ENCODE data around the gene CCDC68.

Gene CCDC68

DNA sequence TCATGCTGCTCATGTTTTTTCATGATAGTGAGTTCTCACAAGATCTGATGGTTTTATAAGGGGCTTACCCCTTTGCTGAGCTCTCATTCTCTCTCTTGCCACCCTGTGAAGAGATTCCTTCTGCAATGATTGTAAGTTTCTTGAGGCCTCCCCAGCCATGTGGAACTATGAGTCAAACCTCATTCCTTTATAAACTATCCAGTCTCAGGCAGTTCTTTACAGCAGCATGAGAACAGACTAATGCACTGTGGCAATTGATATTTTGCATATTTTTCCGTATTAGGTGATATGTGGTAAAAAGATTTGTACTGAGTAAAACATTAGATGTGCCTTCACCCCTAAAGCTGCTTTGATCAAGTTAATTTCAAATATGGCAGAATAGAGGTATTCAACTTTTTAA, 82.2 kb downstream of the CCDC68 start:
- Histone ChIP-seq H3K4me1 (no peaks in the 10 kb centered on the region), H3K27me3 (no peaks in the 10 kb centered on the region), H3K4me3 (no peak overlapping the region), H3K4me2 (no peak overlapping the region), H3K9me3 (replicated peaks in 1 of 11) (no peaks in the 10 kb centered on the region), H3K27ac (no peak overlapping the region), H3K36me3 (no peaks in the 10 kb centered on the region), H4K20me1 (no peaks in the 10 kb centered on the region), H3K9ac (no peak overlapping the region)
- TF ChIP-seq Cebpa-rat (IDR thresholded peaks at IDR 0.05) = no peak

DNA sequence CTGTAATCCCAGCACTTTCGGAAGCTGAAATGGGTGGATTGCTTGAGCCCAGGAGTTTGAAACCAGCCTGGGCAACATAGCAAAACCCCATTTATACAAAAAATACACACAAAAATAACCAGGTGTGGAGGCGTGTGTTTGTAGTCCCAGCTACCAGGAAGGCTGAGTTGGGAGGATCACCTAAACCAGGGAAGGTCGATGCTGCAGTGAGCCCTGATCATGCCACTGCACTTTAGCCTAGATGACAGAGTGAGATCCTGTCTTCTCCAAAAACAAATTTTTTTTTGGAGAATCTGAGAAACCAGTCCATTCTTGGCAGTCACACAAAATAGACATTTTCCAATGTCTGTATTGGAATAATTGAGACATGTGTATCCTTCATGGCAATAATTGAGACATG, 84.2 kb downstream of the CCDC68 start:
- no peaks in the 10 kb centered on the region for H4K20me1 ChIP-seq
- no peak overlapping the region for H3K9ac ChIP-seq
- no peak overlapping the region for H3K4me3 ChIP-seq
- no peak overlapping the region for H3K4me2 ChIP-seq
- H3K27me3 ChIP-seq = no peaks in the 10 kb centered on the region
- no peak for TF ChIP-seq Cebpa-rat (IDR thresholded peaks at IDR 0.05)
- no peak overlapping the region for H3K27ac ChIP-seq
- no peaks in the 10 kb centered on the region for H3K4me1 ChIP-seq
- no peaks in the 10 kb centered on the region for H3K9me3 ChIP-seq (replicated peaks in 1 of 11)
- H3K36me3 ChIP-seq = no peaks in the 10 kb centered on the region

DNA sequence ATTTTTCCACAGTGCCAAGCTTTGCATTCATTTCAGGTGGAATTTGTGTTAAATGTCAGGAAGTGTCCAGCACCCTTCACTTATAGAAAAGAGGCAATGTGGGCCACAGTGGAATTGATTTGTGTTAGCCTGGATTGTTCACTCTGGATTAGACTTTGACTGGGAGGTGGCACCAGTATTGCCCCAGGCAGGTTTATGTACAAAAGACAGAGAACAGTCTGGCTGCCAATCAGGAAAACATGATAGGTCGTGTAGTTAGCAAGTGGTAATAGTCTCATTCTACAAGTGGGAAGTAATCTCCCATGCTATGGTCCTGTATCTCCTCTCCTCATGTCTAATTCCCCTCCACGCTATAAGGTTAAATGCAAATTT, 85.4 kb downstream of the CCDC68 start:
- H3K4me1 ChIP-seq = no peaks in the 10 kb centered on the region
- no peak overlapping the region for H3K4me2 ChIP-seq
- H3K4me3 ChIP-seq = no peak overlapping the region
- no peak overlapping the region for H3K27ac ChIP-seq
- no peaks in the 10 kb centered on the region for H3K27me3 ChIP-seq
- no peaks in the 10 kb centered on the region for H3K9me3 ChIP-seq (replicated peaks in 1 of 11)
- H4K20me1 ChIP-seq = no peaks in the 10 kb centered on the region
- no peak overlapping the region for H3K9ac ChIP-seq
- TF ChIP-seq Cebpa-rat (IDR thresholded peaks at IDR 0.05) = no peak
- H3K36me3 ChIP-seq = no peaks in the 10 kb centered on the region

DNA sequence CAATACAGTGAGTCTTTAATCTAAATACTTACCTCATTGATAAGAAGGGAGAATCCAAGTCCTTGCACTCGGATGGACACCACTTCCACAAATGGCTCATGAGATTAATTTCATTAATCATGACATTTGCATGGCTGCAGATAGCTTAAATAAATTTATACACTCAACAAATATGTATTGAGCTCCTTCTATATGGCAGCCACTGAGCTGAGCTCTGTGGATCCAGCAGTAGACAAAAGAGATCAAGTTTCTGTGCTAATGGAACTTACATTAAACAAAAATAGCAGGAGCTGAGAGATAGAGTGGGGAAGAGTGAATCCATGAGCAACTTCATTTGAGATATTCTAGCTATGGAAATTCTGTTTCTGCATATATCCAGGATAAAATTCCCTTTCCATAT, 86.6 kb downstream of the CCDC68 start:
- no peaks in the 10 kb centered on the region for H3K36me3 ChIP-seq
- peaks cover 0 to 5% (median 0%) of the 10 kb centered on the region in 11 experiments; a peak in 2 of 22 replicates for H3K9me3 ChIP-seq (replicated peaks in 1 of 11)
- no peaks in the 10 kb centered on the region for H3K27me3 ChIP-seq
- H3K27ac ChIP-seq = no peak overlapping the region
- no peaks in the 10 kb centered on the region for H4K20me1 ChIP-seq
- H3K4me1 ChIP-seq = no peaks in the 10 kb centered on the region
- H3K4me3 ChIP-seq = no peak overlapping the region
- TF ChIP-seq Cebpa-rat (IDR thresholded peaks at IDR 0.05) = no peak
- no peak overlapping the region for H3K9ac ChIP-seq
- H3K4me2 ChIP-seq = no peak overlapping the region

DNA sequence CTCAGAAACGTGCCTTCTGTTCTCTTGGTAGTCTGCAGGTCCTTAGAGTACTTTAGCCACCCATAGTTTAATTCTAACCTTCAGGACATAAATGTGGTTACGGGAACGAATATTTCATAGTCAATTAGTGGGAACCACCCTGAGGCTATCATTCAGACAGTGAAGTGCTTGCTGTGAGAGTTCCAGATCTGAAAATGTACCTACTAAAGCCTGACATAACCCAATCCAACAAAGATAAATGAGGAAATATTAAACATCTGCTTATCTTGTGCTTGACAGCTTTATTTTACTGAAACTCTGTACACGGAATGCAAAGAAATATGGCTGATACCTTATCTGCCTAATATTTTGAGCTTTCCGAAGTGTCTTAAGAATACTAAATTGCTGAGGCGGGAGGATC, 88.0 kb downstream of the CCDC68 start:
- no peak overlapping the region for H3K9ac ChIP-seq
- H3K9me3 ChIP-seq (replicated peaks in 1 of 11) = peaks cover 0 to 14% (median 6%) of the 10 kb centered on the region in 11 experiments; a peak in 10 of 22 replicates
- no peak overlapping the region for H3K4me2 ChIP-seq
- H3K27ac ChIP-seq = no peak overlapping the region
- H3K4me1 ChIP-seq = no peaks in the 10 kb centered on the region
- no peaks in the 10 kb centered on the region for H3K27me3 ChIP-seq
- H4K20me1 ChIP-seq = no peaks in the 10 kb centered on the region
- no peaks in the 10 kb centered on the region for H3K36me3 ChIP-seq
- no peak overlapping the region for H3K4me3 ChIP-seq
- no peak for TF ChIP-seq Cebpa-rat (IDR thresholded peaks at IDR 0.05)

DNA sequence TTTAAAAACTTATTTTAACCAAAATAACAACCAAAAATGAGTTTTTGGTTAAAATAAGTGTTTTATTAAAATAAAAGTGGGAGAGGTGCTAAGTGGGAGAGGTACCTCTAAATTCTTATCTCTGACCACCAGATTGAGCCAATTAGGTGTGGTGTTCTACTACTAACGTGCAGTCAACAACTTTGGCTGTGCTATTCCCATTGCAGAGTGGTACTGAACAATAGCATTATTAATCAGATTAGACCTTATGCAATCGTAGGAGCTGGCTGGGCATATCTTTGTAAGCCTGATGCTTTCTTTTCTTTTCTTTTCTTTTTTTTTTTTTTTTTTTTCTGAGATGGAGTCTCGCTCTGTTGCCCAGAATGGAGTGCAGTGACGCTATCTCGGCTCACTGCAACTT, 92.1 kb downstream of the CCDC68 start:
- H3K4me3 ChIP-seq = no peak overlapping the region
- H3K27ac ChIP-seq = no peak overlapping the region
- no peaks in the 10 kb centered on the region for H3K4me1 ChIP-seq
- H3K9me3 ChIP-seq (replicated peaks in 1 of 11) = peaks cover 0 to 14% (median 7%) of the 10 kb centered on the region in 11 experiments; a peak in 10 of 22 replicates
- no peaks in the 10 kb centered on the region for H3K36me3 ChIP-seq
- H3K9ac ChIP-seq = no peak overlapping the region
- no peak overlapping the region for H3K4me2 ChIP-seq
- H3K27me3 ChIP-seq = no peaks in the 10 kb centered on the region
- H4K20me1 ChIP-seq = no peaks in the 10 kb centered on the region
- TF ChIP-seq Cebpa-rat (IDR thresholded peaks at IDR 0.05) = no peak

DNA sequence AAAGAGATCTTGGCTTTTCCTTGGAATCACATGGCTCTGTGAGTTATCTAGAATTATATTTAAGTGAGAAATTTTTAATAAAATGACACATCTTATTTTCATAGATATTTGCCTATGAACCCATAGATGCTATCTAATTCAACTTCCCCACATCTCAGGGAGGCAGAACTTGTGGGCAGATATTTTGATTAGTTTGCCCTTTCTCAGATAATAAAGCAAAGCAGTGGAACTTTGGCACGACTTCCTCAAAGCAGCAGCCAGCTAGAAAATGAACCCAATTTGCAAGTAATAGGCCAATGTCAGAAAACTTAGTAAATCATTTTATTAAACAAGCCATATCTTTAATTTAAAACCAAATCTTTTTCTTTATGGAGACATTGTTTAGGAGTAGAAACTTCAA, 98.3 kb downstream of the CCDC68 start:
- Histone ChIP-seq H3K9ac (no peak overlapping the region), H3K27me3 (no peaks in the 10 kb centered on the region), H3K4me1 (peaks cover 0 to 20% (median 0%) of the 10 kb centered on the region in 10 experiments; a peak in 6 of 20 replicates), H3K4me2 (peak overlapping the region in 3 of 11 experiments; percentile 43 to 54 (median 45); a peak in 4 of 22 replicates), H4K20me1 (no peaks in the 10 kb centered on the region), H3K36me3 (no peaks in the 10 kb centered on the region), H3K9me3 (replicated peaks in 1 of 11) (peaks cover 0 to 4% (median 0%) of the 10 kb centered on the region in 11 experiments; a peak in 1 of 22 replicates), H3K4me3 (no peak overlapping the region), H3K27ac (peak overlapping the region in 1 of 11 experiments; percentile 2; a peak in 1 of 22 replicates)
- no peak for TF ChIP-seq Cebpa-rat (IDR thresholded peaks at IDR 0.05)

DNA sequence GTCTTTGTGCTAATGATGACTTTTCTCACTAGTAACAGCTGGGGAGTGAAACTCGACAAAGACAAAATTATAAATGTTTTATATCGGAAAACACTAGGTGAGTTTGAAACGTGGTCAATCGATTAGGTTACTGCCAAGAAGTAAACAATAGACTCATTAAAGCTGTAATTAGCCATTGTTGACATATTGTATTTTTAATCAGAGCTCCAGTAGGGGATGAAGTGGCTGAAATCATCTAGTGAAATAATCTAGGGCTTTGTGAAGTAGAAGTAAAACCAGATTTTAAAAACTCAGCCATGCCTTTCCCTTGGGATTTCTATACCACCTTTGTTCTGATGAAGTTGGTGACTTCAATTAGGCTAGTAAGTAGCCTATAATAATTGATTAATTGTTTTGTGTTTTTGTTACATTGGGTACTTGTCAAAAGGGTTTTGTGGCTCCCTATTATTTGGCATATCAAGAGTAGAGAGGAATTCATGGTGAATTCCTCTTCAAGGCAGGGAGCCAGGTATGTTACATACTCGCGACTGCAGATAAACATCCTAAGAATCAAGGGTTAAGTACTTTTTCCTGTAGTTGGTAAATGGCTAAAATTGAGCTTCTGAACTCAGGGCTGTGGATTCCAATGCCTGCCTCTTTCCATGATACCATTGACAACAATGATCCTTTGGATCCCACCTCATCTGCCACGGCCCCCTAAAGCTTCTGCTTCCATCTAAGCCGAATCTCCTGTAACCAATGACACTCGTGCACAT, 99.4 kb downstream of the CCDC68 start:
- no peak for TF ChIP-seq Cebpa-rat (IDR thresholded peaks at IDR 0.05)
- Histone ChIP-seq H4K20me1 (no peaks in the 10 kb centered on the region), H3K36me3 (no peaks in the 10 kb centered on the region), H3K4me3 (no peak overlapping the region), H3K4me2 (peak overlapping the region in 1 of 11 experiments; percentile 20; a peak in 1 of 22 replicates), H3K27me3 (no peaks in the 10 kb centered on the region), H3K9me3 (replicated peaks in 1 of 11) (peaks cover 0 to 11% (median 4%) of the 10 kb centered on the region in 11 experiments; a peak in 10 of 22 replicates), H3K9ac (no peak overlapping the region), H3K4me1 (peaks cover 0 to 21% (median 0%) of the 10 kb centered on the region in 10 experiments; a peak in 6 of 20 replicates), H3K27ac (no peak overlapping the region)

DNA sequence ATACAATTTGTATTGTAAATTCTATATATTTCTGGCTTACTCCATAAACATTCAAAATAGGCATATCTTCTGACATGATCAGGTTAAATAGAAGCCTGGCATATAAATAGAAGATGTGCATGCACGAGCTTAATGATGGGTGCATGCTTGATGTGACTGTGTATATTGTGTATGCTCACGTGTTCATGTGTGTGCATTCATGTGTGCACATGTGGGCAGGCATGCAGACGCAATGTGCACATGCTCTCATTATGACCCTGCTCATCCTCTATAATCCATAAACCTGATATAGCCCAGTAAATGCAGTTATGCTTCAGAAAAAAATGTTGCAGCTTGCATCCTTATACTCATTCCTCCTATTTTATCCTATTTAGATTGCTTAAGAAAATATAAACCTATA, 101.8 kb downstream of the CCDC68 start:
- Histone ChIP-seq H3K4me3 (no peak overlapping the region), H3K27me3 (no peaks in the 10 kb centered on the region), H4K20me1 (no peaks in the 10 kb centered on the region), H3K9me3 (replicated peaks in 1 of 11) (peaks cover 0 to 12% (median 5%) of the 10 kb centered on the region in 11 experiments; a peak in 10 of 22 replicates), H3K4me1 (peaks cover 8 to 43% (median 16%) of the 10 kb centered on the region in 10 experiments), H3K27ac (no peak overlapping the region), H3K36me3 (no peaks in the 10 kb centered on the region), H3K9ac (no peak overlapping the region), H3K4me2 (no peak overlapping the region)
- no peak for TF ChIP-seq Cebpa-rat (IDR thresholded peaks at IDR 0.05)

Data from BLaER1 treated with 17β-estradiol and CSF1 and Interleukin-3, amounts not matched to agents 10 nM and 100 nM (cell line).